Esophagus squamous epithelium (tissue), 5 donors: ENCODE results near the gene CREBZF. TPM values are rescaled to one million over a fixed set of nuclear protein-coding genes. Genes with fewer than 3 reads are reported as not detected.
A peak's percentile ranks its signal among the peaks of the same experiment; 100 is the strongest.
"Not testable (repeated sequence)": the region's sequence is repeated elsewhere in the genome, so short reads cannot be mapped to it uniquely, and the experiment has no call there.

Experiments used
- DNase-seq: peaks from one replicate; lab custom pipeline; 2025; lab: John Stamatoyannopoulos, UW
- H3K27ac ChIP-seq, 4 donors: fragments of 200-600 bp; sonication (generic); one replicate each; pipeline ENCODE4 v1.5.1; 2016 to 2019; ENCODE audit warnings: mild to moderate bottlenecking in 1 of 4
- H3K27me3 ChIP-seq, 4 donors: fragments of 200-600 bp; sonication (generic); 1 replicate in 3 of 4; 2 replicates in 1 of 4; pipeline versions ENCODE4 v1.5.1 to v1.6.0; 2017 to 2021; ENCODE audit warnings: antibody characterized with exemption in 1 of 4
- H3K36me3 ChIP-seq, 3 donors: fragments of 200-600 bp; sonication (generic); one replicate each; pipeline ENCODE4 v1.5.1; 2016 to 2019
- H3K4me1 ChIP-seq, 3 donors: fragments of 200-600 bp; sonication (generic); one replicate each; pipeline ENCODE4 v1.5.1; 2017 to 2019
- H3K4me3 ChIP-seq, 4 donors: fragments of 200-600 bp; sonication (generic); 1 replicate in 3 of 4; 2 replicates in 1 of 4; pipeline ENCODE4 v1.5.1; 2016 to 2019; ENCODE audit warnings: mild to moderate bottlenecking in 2 of 4, moderate library complexity in 1 of 4
- H3K9me3 ChIP-seq, 3 donors: fragments of 200-600 bp; sonication (generic); one replicate each; pipeline ENCODE4 v1.5.1; 2016 to 2019
- POLR2A ChIP-seq, 4 donors: fragments of 450-650 bp; IDR thresholded peaks; one replicate each; pipeline ENCODE4 v1.6.1; 2017; ENCODE audit warnings: antibody characterized with exemption in 4 of 4, mild to moderate bottlenecking in 4 of 4, moderate library complexity in 3 of 4
- WGBS, 2 donors: methylation state at CpG; one replicate each; pipeline ENCODE4 v1.1.5; 2018; 5-methylcytosine and 5-hydroxymethylcytosine counted together
- intact Hi-C: fragments of 100-400 bp; cut with DNase I; formaldehyde crosslinking; loops from one replicate; pipeline ENCODE4 v1.15.0; 2022
- total RNA-seq, 4 donors: library from RNA; depleted of rRNA; stranded (reverse); fragments of >200 nt; gene quantifications; one replicate each; pipeline ENCODE4 v1.1.0, GENCODE V29; 2016
- TF ChIP-seq, protein P1 (sequence below), 6 experiments: fragments of 450-650 bp in 4 of 6; fragments of 200-600 bp in 2 of 6; sonication (generic) in 2 of 6; IDR thresholded peaks; one replicate each; pipeline ENCODE4 v1.5.1; 2016 to 2019; ENCODE audit warnings: antibody characterized with exemption in 6 of 6, mild to moderate bottlenecking in 4 of 6, moderate library complexity in 4 of 6
- donor health status: DM: yes; HTN: yes; CAD: no.

Gene CREBZF
- total RNA-seq, 4 donors from 2014 or later = 14.8 to 67.3 (median 27.6) TPM

DNA sequence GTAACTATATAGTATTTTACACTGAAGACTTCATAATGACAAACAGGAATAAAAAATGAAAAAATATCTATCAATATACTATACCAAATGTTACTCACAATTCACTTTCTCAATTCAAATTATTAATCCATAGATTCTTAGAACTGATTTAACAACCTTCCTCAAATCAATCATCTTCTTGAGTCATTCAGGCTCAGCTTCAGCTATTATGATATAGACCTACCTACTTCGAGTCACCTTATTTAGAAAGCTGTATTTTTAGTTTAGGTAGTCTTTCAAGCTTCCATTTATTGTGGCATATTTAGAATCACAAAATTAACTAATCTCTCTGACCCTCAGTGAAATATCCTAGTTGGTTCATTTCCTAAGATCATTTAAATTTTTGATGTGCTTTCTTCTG, 8.2 kb downstream of the CREBZF start:
- Histone ChIP-seq H3K4me1 (peaks cover 0 to 45% (median 33%) of the 10 kb centered on the region in 3 donors), H3K36me3 (peaks cover 0 to 78% (median 0%) of the 10 kb centered on the region in 3 donors), H3K9me3 (no peaks in the 10 kb centered on the region), H3K27ac (no peak overlapping the region), H3K4me3 (no peak overlapping the region), H3K27me3 (no peaks in the 10 kb centered on the region)
- TF ChIP-seq, protein P1, sequence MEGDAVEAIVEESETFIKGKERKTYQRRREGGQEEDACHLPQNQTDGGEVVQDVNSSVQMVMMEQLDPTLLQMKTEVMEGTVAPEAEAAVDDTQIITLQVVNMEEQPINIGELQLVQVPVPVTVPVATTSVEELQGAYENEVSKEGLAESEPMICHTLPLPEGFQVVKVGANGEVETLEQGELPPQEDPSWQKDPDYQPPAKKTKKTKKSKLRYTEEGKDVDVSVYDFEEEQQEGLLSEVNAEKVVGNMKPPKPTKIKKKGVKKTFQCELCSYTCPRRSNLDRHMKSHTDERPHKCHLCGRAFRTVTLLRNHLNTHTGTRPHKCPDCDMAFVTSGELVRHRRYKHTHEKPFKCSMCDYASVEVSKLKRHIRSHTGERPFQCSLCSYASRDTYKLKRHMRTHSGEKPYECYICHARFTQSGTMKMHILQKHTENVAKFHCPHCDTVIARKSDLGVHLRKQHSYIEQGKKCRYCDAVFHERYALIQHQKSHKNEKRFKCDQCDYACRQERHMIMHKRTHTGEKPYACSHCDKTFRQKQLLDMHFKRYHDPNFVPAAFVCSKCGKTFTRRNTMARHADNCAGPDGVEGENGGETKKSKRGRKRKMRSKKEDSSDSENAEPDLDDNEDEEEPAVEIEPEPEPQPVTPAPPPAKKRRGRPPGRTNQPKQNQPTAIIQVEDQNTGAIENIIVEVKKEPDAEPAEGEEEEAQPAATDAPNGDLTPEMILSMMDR (IDR thresholded peaks at IDR 0.05) = no peak
- no peak for TF ChIP-seq POLR2A (IDR thresholded peaks at IDR 0.05)
- WGBS, 2 donors = 61 to 86% methylated on average over 1 of the region's 1 CpG
- intact Hi-C loops = no loop called here
- DNase-seq = no peak

DNA sequence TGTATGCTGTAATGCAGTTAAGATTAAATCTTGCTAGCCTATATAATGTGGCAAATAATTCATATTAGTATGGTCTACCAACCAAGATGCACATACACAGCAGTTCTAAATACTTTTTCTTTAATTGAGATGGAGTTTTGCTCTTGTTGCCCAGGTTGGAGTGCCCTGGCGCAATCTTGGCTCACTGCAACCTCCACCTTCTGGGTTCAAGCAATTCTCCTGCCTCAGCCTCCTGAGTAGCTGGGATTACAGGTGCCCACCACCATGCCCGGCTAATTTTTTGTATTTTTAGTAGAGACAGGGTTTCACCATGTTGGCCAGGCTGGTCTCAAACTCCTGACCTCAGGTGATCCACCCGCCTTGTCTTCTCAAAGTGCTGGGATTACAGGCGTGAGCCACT, 10.6 kb downstream of the CREBZF start:
- DNase-seq, H3K9me3 ChIP-seq, H3K27ac ChIP-seq, H3K4me3 ChIP-seq, H3K27me3 ChIP-seq, intact Hi-C loops: not testable (repeated sequence)
- Histone ChIP-seq H3K36me3 (peaks cover 0 to 62% (median 0%) of the 10 kb centered on the region in 3 donors), H3K4me1 (peaks cover 0 to 24% (median 15%) of the 10 kb centered on the region in 3 donors)
- 97 to 100% methylated on average over 4 of the region's 4 CpGs for WGBS, 2 donors

DNA sequence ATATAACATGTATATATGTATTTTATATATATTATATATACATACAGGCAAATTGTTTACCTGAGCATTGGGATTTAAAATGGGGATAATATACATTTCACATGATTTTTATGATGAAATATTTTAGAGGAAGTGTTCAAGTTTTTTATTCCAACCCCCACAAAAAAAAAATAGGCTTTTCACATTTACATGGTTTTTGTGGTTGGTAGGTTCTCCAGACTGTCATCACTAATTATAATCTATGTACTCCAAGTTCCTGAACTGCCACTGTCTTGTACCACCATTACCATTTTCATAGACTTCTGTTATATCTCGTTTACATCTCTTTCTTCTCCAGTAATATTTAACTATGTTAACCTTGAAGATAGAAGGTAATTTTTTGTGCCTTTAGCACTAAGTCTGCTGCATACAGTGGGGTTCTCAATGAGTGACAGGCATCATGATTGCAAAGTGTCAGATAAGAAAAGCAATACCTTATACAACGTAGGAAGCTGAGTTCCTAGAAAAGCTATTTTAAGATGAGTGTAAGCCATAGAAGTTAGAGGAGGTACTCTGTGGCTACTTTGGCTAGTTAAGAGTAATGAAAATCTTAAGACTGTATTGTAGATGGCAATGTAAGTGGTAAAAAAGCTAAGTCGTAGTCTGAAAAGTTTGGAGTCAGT, 12.0 kb downstream of the CREBZF start:
- peaks cover 0 to 52% (median 0%) of the 10 kb centered on the region in 3 donors for H3K36me3 ChIP-seq
- TF ChIP-seq, protein P1 (IDR thresholded peaks at IDR 0.05) = no peak
- TF ChIP-seq POLR2A (IDR thresholded peaks at IDR 0.05) = no peak
- no peaks in the 10 kb centered on the region for H3K27me3 ChIP-seq
- H3K4me1 ChIP-seq = peaks cover 0 to 24% (median 13%) of the 10 kb centered on the region in 3 donors
- no peak overlapping the region for H3K27ac ChIP-seq
- intact Hi-C loops = no loop called here
- no peak overlapping the region for H3K4me3 ChIP-seq
- no peak for DNase-seq
- WGBS, 2 donors = 65 to 68% methylated on average over 3 of the region's 3 CpGs
- H3K9me3 ChIP-seq = no peaks in the 10 kb centered on the region

DNA sequence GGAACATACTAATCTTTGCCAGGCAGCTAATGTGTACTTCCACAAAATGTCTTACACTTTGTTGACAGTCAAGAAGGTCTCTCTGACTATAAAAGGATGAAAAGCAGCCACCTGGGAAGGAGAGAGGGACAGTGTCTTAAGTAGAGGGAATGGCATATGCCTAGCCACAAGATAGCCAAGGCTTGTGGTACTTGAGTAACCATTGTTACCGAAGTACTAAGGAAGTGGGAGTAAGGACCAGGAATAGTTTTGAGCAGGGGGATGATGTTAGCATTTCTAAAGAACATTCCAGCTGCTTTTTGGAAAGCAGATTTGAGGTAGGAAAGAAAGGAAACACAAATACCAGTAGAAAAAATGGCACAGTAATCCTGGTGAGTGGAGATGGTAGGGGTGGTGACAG, 13.8 kb downstream of the CREBZF start:
- TF ChIP-seq, protein P1 (IDR thresholded peaks at IDR 0.05) = no peak
- TF ChIP-seq POLR2A (IDR thresholded peaks at IDR 0.05) = no peak
- no peak overlapping the region for H3K27ac ChIP-seq
- DNase-seq = no peak
- no peaks in the 10 kb centered on the region for H3K9me3 ChIP-seq
- H3K27me3 ChIP-seq = no peaks in the 10 kb centered on the region
- intact Hi-C loops = no loop called here
- 84 to 95% methylated on average over 1 of the region's 1 CpG for WGBS, 2 donors
- peaks cover 0 to 35% (median 0%) of the 10 kb centered on the region in 3 donors for H3K36me3 ChIP-seq
- H3K4me3 ChIP-seq = no peak overlapping the region
- peaks cover 0 to 27% (median 17%) of the 10 kb centered on the region in 3 donors for H3K4me1 ChIP-seq

DNA sequence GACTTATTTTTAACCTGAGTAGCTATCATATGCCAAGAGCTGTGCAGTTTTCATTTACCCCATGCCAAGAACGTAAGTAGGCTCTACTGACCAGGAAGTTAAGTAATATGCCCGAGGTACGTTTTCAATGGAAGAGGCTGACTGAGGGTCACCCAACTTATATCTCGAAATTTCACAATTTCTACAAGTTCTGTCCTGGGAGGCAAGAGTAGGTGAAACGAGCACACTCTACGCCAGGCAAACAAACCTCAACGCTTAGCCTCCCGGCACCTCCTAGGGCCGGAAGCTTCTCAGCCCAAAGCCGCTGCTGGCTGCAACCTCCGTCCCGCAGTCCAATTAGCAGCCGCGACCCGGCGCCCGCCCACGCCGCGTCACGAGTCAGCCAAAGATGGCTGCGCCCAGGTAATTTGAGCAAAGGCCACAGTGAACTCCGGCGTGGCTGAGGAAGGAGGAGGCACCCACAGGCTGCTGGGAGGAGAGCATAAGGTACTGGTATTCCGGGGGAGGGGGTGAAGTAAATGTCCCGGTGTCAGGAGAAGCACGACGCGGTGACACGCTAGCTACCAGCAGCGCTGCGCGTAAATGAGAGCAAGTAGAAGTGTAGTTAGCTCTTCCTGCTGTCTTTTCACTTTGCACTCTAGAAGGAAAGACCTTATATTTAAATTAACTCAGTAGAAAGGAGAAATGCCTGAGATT, 17.2 kb downstream of the CREBZF start, which contains the start of gene TMEM126A:
TMEM126A (plus strand) TSS at position 364 of the 696 bp plus-strand sequence. CDS start 2,289 bp downstream, outside the sequence.
- Histone ChIP-seq H3K4me1 (peaks cover 0 to 23% (median 17%) of the 10 kb centered on the region in 3 donors), H3K9me3 (no peaks in the 10 kb centered on the region), H3K36me3 (peaks cover 0 to 13% (median 0%) of the 10 kb centered on the region in 3 donors), H3K27me3 (peaks cover 0 to 10% (median 0%) of the 10 kb centered on the region in 4 donors), H3K27ac (peak within 1 kb of the TSS; percentile 80 to 87 (median 84)), H3K4me3 (peak within 1 kb of the TSS; percentile 52 to 83 (median 62))
- WGBS, 2 donors = 0% methylated on average over 25 to 32 of the region's 33 CpGs
- intact Hi-C loops = no loop called here
- TF ChIP-seq POLR2A (IDR thresholded peaks at IDR 0.05) = peak in 3 of 4 donors; percentile 60 to 67 (median 64)
- TF ChIP-seq, protein P1 (IDR thresholded peaks at IDR 0.05) = no peak
- DNase-seq = peak; percentile 51
